HG03571 (cell line): ENCODE measurements around the gene FCHO1.
"Not testable (repeated sequence)": the region's sequence is repeated elsewhere in the genome, so short reads cannot be mapped to it uniquely, and the experiment has no call there.

ENCODE experiments used
- ATAC-seq: cut with Tn5 transposase; IDR thresholded peaks from one replicate; pipeline ENCODE4 v1.9.1; 2021; ENCODE audit not compliant: unreplicated experiment

Gene FCHO1

DNA sequence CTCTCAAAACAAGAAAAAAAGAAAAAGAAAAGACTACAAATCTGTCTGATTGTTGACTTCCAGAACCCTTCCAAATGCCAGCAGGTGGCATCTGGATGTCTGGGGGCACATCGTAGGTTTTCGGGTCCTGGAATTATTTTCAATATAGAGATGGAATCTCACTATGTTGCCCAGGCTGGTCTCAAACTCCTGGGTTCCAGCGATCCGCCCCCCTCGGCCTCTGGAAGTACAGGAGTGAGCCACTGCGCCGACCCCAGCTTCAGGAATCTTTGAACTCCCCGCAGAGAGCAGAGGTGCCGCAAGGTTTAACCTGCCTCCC is 43.1 kb downstream of the FCHO1 start:
- ATAC-seq = no peak

GRCh38 chr19:17794731-17795494 is 43.6 kb downstream of the FCHO1 start, which contains the start of gene B3GNT3:
Gene B3GNT3, plus strand, starts transcription at chr19:17795138. Its CDS starts 12,670 bp downstream, at chr19:17807808.
- no peak for ATAC-seq

GRCh38 chr19:17795495-17795856 is 44.2 kb downstream of the FCHO1 start:
- ATAC-seq = no peak

DNA sequence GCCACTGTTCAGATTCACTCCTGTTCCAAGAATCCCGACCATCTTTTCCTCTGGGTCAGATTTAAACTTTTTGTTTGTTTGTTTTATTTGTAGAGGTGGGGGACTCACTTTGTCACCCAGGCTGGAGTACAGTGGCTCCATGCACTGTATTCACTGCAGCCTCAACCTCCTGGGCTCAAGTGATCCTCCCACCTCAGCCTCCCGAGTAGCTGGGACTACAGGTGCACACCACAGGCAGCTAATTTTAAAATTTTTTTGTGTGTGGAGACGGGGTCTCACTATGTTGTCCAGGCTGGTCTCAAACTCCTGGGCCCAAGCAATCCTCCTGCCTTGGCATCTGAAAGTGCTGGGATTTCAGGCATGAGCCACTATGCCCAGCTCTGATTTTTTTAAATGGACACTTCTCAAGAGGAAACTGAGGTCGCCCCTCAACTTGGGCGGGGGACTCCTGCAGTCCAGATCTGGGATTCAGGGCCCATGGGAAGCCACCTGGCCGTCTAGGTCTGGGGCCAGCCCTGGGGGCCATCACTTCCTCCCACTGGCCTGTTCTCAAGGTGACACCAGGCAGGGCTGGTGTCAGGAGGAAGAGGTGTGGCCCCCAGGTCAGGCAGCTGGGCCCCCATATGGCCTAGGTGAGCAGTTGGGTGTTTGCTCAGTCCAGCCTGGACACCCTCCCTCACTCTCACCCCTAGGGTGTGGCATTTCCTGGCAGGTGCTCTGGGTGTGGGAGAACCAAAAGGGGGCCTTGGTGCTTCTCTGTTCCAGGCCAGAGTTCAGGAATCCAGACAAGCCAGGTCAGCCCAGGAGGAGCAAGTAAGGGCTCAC is 44.9 kb downstream of the FCHO1 start:
- no peak for ATAC-seq

DNA sequence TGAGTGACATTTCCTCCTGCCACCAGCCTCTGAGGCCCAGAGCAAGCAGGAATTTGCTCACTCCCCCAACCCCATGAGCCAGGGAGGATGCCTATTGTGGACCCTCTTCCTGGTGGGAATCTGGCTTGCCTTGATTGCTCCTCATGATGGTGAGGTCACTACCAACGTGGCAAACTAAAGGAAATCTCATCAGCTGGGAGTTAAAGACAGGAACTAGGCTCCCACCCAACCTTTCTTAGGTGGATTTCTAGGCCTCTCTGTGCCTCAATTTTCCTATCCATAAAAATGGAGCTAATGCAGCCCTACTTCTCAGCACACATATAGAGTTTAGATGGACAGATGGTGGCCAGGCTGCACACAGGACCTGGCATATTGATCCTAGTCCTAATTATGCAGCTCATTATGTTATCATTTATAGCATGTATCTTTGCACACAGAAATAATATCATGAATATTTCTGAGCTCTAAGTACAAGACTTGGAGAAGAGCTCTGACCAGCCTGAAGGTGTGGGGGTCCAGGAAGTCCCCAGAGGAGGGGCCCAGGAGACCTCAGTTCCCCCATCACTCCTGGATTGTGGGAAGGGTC is 45.7 kb downstream of the FCHO1 start:
- no peak for ATAC-seq

GRCh38 chr19:17797424-17798201 is 46.3 kb downstream of the FCHO1 start:
- ATAC-seq = no peak

DNA sequence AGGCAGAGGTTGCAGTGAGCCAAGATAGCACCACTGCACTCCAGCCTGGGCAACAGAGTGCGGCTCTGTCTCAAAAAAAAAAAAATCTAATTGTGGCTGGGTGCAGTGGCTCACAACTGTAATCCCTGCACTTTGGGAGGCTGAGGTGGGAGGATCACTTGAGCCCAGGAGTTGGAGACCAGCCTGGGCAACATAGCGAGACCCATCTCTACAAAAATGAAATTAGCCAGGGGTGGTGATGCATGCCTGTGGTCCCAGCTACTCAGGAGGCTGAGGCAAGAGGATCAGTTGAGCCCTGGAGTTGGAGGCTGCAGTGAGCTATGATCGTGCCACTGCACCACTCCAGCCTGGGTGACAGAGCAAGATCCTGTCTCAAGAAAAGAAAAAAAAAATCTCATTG is 47.3 kb downstream of the FCHO1 start:
- not testable (repeated sequence) for ATAC-seq

DNA sequence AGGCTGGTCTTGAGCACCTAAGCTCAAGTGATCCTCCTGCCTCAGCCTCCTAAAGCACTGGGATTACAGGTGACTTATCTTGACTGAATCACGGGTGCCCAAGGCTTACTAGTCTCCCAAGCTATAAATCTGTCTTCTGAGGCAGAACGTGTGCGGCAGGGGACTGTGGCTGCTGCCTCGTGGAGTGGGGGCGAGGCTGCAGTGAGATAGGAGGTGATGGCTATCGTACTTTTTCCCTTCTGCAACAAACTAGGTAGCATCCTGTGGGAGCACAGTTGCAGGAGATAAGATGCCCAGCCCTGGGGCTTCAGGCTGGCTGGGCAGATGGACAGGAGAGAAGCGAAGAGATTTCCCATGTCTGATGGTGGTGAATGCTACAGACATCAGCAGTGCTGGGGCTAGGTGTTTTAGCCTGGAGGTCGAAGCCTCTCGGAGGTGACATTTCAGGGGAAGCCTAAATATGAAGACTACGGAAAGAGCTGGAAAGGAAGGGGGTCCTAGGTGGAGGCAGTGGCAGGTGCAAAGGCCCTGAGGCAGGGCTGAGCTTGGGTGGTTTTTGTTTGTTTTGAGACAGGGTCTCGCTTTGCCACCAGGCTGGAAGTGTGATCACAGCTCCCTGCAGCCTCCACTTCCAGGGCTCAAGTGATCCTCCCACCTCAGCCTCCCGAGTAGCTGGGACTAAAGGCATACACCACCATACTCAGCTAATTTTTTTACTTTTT is 51.0 kb downstream of the FCHO1 start:
- ATAC-seq = no peak

DNA sequence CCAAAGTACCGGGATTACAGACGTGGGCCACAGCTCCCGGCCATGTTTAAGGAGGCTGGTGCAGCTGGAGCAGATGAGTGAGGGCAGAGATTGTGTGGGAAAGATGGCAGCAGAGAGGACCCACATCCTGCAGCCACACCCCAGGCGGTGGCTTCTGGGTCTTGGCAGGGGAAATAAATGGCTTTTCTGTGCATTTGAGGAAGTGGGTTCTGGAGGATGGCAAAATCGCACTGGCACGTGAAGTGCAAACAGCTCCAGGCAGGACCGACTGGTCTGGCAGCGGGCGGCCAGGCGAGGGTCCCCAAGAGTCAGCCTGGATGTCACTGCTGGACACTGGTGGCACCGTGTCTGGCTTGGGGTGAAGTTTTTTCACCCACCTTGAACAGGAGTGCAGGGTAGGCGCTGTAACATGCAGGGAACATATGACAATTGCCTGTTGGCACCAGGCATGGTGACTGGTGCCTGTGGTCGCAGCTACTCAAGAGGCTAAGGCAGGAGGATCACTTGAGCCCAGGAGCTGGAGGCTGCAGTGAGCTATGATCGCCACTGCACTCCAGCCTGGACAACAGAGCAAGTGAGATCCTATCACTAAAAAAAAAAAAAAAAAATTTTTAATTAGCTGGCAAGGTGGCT is 52.1 kb downstream of the FCHO1 start:
- no peak for ATAC-seq

GRCh38 chr19:17805427-17805826 is 54.1 kb downstream of the FCHO1 start:
- ATAC-seq = no peak

- ATAC-seq = no peak
Observed at GRCh38 chr19:17806945-17807344, 55.7 kb downstream of the FCHO1 start.

- ATAC-seq = no peak
Observed at GRCh38 chr19:17807731-17808316, 56.5 kb downstream of the FCHO1 start.

DNA sequence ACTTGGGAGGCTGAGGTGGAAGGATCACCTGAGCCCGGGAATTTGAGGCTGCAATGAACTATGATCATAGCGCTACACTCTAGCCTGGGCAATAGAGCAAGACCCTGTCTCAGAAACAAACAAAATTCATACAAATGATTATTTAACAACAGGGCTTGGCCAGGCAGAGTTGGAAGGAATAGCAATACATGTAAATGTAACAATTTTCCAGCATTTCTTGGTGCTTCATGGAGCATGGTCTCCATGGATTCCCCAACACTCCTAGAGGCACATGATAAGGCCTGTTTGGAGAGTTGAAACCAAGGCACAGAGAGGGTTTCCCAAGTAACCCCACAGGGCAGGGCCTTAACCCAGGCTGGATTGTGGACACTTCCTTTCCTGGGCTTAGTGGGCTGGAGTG is 59.8 kb downstream of the FCHO1 start:
- ATAC-seq = no peak

DNA sequence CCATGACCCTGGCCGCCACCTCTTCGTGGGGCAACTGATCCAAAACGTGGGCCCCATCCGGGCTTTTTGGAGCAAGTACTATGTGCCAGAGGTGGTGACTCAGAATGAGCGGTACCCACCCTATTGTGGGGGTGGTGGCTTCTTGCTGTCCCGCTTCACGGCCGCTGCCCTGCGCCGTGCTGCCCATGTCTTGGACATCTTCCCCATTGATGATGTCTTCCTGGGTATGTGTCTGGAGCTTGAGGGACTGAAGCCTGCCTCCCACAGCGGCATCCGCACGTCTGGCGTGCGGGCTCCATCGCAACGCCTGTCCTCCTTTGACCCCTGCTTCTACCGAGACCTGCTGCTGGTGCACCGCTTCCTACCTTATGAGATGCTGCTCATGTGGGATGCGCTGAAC is 60.4 kb downstream of the FCHO1 start:
- no peak for ATAC-seq

DNA sequence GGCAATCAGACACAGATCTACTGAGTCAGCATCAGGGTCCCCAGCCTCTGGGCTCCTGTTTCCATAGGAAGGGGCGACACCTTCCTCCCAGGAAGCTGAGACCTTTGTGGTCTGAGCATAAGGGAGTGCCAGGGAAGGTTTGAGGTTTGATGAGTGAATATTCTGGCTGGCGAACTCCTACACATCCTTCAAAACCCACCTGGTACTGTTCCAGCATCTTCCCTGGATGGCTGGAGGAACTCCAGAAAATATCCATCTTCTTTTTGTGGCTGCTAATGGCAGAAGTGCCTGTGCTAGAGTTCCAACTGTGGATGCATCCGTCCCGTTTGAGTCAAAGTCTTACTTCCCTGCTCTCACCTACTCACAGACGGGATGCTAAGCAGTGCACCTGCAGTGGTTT is 60.8 kb downstream of the FCHO1 start:
- ATAC-seq = no peak

DNA sequence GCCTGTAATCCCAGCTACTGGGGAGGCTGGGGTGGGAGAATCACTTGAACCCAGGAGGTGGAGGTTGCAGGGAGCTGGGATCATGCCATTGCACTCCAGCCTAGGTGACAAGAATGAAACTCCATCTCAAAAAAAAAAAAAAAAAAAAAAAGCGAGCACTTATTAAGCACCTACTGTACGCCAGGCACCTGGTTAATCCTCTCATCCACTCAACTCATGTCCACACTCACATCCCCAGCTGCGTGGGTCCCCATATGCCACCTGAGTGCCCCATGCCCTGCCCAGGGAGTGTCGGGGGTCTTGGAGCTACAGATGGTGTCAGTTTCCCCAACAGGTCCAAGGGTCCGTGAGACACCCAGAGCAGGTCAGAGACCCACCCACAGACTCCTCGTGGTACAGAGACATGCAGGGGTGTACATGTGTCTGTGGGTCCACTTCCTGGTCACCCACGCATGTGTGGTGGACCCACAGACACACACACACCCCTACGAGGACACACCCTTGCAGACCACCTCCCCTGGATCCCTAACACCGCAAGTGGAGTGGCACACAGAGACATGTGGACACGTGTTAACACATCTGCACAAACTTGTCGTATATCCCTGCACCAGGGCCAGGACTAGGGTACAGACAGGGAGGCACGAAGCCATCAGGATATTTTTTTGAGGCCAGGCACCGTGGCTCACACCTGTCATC is 66.5 kb downstream of the FCHO1 start:
- ATAC-seq = no peak

DNA sequence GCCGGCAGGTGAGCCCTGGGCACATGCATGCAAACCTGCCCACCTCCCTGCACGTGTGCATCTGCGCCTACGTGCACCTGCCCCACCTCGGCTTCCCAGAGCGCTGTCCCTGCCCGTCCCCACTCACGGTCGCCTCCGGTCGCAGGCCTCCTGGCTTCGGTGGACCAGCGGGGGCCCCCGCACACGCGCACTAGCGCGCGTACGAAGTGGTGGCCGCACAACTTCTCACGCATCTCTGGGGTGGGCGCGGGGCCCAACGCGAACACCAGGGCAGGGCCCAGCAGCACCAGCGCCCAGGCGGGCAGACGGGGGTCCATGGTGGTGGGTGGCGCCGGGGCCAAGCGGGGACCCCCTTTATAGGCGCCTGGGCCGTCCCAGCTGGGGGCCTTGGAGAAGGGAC is 69.9 kb downstream of the FCHO1 start, which contains the start of gene INSL3:
INSL3 (minus strand) TSS at position 330 of the 400 bp plus-strand sequence; CDS start at position 317, 13 bp downstream.
- ATAC-seq = no peak

- no peak for ATAC-seq
Observed at GRCh38 chr19:17824339-17824738, 73.1 kb downstream of the FCHO1 start.

- no peak for ATAC-seq
Observed at GRCh38 chr19:17826508-17827056, 75.3 kb downstream of the FCHO1 start.
